Measurements from ENCODE around the gene RNU5B-1.

DNA sequence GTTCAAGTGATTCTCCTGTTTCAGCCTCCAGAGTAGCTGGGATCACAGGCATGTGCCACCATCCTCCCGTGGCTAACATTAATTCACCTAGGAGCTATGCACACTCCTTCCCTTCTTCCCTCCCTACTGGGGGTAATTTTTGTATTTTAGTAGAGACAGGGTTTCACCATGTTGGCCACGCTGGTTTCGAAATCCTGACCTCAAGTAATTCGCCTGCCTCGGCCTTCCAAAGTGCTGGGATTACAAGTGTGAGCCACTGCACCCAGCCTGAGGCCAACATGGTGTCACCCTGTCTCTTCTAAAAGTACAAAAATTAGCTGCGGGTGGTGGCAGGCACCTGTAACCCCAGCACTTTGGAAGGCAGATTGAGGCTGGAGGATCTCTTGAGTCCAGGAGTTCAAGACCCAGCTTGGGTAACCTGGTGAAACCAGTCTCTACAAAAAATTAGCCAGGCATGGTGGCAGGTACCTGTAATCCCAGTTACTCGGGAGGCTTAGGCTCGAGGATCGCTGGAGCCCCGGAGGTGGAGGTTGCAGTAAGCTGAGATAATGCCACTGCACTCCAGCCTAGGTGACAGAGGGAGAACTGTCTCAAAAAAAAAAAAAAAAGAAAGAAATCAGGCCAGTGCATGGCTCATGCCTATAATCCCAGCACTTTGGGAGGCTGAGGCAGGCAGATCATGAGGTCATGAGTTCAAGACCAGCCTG, 6.1 kb downstream of the RNU5B-1 start:
- no peak for TF ChIP-seq POLR2A (IDR thresholded peaks at IDR 0.05)
- TF ChIP-seq, protein P1, sequence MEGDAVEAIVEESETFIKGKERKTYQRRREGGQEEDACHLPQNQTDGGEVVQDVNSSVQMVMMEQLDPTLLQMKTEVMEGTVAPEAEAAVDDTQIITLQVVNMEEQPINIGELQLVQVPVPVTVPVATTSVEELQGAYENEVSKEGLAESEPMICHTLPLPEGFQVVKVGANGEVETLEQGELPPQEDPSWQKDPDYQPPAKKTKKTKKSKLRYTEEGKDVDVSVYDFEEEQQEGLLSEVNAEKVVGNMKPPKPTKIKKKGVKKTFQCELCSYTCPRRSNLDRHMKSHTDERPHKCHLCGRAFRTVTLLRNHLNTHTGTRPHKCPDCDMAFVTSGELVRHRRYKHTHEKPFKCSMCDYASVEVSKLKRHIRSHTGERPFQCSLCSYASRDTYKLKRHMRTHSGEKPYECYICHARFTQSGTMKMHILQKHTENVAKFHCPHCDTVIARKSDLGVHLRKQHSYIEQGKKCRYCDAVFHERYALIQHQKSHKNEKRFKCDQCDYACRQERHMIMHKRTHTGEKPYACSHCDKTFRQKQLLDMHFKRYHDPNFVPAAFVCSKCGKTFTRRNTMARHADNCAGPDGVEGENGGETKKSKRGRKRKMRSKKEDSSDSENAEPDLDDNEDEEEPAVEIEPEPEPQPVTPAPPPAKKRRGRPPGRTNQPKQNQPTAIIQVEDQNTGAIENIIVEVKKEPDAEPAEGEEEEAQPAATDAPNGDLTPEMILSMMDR (IDR thresholded peaks at IDR 0.05 in 8 of 11, conservative IDR thresholded peaks at IDR 0.05 in 3 of 11) = no peak

All from spleen (tissue), 7 donors.